ENCODE data around the gene LPP.
"Not testable (repeated sequence)": the region's sequence is repeated elsewhere in the genome, so short reads cannot be mapped to it uniquely, and the experiment has no call there.

The LPP gene

GRCh38 chr3:188605905-188606304 is 451.9 kb downstream of the LPP start:
- DNase-seq = no peak

GRCh38 chr3:188607805-188608315 is 453.9 kb downstream of the LPP start:
- no peak for DNase-seq

GRCh38 chr3:188608401-188608800 is 454.4 kb downstream of the LPP start:
- no peak for DNase-seq

GRCh38 chr3:188613721-188614120 is 459.8 kb downstream of the LPP start:
- not testable (repeated sequence) for DNase-seq

GRCh38 chr3:188617270-188617669 is 463.3 kb downstream of the LPP start:
- DNase-seq = no peak

GRCh38 chr3:188617988-188618701 is 464.2 kb downstream of the LPP start:
- no peak for DNase-seq

GRCh38 chr3:188620752-188621151 is 466.8 kb downstream of the LPP start:
- DNase-seq = no peak

GRCh38 chr3:188624384-188624783 is 470.4 kb downstream of the LPP start:
- DNase-seq = no peak

- DNase-seq = no peak
These were observed 470.9 kb downstream of the LPP start for GRCh38 chr3:188624828-188625227.

GRCh38 chr3:188627652-188628051 is 473.7 kb downstream of the LPP start:
- DNase-seq = no peak

- no peak for DNase-seq
These were observed 477.5 kb downstream of the LPP start for GRCh38 chr3:188631291-188632010.

GRCh38 chr3:188633206-188633605 is 479.2 kb downstream of the LPP start:
- DNase-seq = no peak

- DNase-seq = no peak
These were observed 480.3 kb downstream of the LPP start for GRCh38 chr3:188634285-188634684.

- DNase-seq = no peak
These were observed 481.5 kb downstream of the LPP start for GRCh38 chr3:188635258-188636042.

- DNase-seq = not testable (repeated sequence)
These were observed 482.3 kb downstream of the LPP start for GRCh38 chr3:188636292-188636691.

- no peak for DNase-seq
These were observed 487.1 kb downstream of the LPP start for GRCh38 chr3:188641076-188641475.

- DNase-seq = no peak
These were observed 489.8 kb downstream of the LPP start for GRCh38 chr3:188643736-188644135.

GRCh38 chr3:188646592-188646991 is 492.6 kb downstream of the LPP start:
- DNase-seq = no peak

GRCh38 chr3:188647237-188647636 is 493.3 kb downstream of the LPP start:
- no peak for DNase-seq

- DNase-seq = no peak
These were observed 495.6 kb downstream of the LPP start for GRCh38 chr3:188649521-188649920.

GRCh38 chr3:188656196-188656982 is 502.4 kb downstream of the LPP start:
- no peak for DNase-seq

- DNase-seq = no peak
These were observed 504.6 kb downstream of the LPP start for GRCh38 chr3:188658606-188659005.

All from stimulated activated CD4-positive, alpha-beta T cell treated with anti-CD3 and anti-CD28 coated beads, Interleukin-2, amount 100 ng/mL, for 24 hours (primary cell).